A549 (cell line): ENCODE data around the gene PCBP3.
"Not testable (repeated sequence)": the region's sequence is repeated elsewhere in the genome, so short reads cannot be mapped to it uniquely, and the experiment has no call there.

Experiments used
- BCL3 ChIP-seq: fragments of >200 bp; sonication (Bioruptor Twin); formaldehyde crosslinking; IDR thresholded peaks from 3 replicates; pipeline ENCODE4 v1.6.1; 2016
- CBX8 ChIP-seq: fragments of 200-600 bp; sonication (generic); IDR thresholded peaks from 2 replicates; pipeline ENCODE4 v1.6.1; 2016
- JUN ChIP-seq, 2 experiments: fragments of >200 bp; sonication (Bioruptor Twin); formaldehyde crosslinking; IDR thresholded peaks; 2 replicates in 1 of 2; 3 replicates in 1 of 2; pipeline ENCODE4 v1.6.1; 2016 to 2017
- POLR2A ChIP-seq: IDR thresholded peaks from 2 replicates; pipeline ENCODE4 v1.6.1; 2012; ENCODE audit warnings: mild to moderate bottlenecking, low read length
- RAD21 ChIP-seq, 2 experiments: fragments of >200 bp in 1 of 2; sonication (Bioruptor Twin) in 1 of 2; formaldehyde crosslinking in 1 of 2; IDR thresholded peaks in 1 of 2; conservative IDR thresholded peaks in 1 of 2; 2 replicates in 1 of 2; 3 replicates in 1 of 2; pipeline ENCODE4 v1.6.1; 2012 to 2018; ENCODE audit warnings: inconsistent platforms in 1 of 2
- SMC3 ChIP-seq: fragments of >200 bp; sonication (Bioruptor Twin); formaldehyde crosslinking; IDR thresholded peaks from 3 replicates; pipeline ENCODE4 v1.6.1; 2018; ENCODE audit warnings: inconsistent platforms
- TF ChIP-seq, protein P1 (sequence below): fragments of >200 bp; sonication (Bioruptor Twin); formaldehyde crosslinking; IDR thresholded peaks from 3 replicates; pipeline ENCODE4 v1.5.1; 2016
- TF ChIP-seq, protein P2 (sequence below): IDR thresholded peaks from 2 replicates; pipeline ENCODE4 v1.6.1; 2012

DNA sequence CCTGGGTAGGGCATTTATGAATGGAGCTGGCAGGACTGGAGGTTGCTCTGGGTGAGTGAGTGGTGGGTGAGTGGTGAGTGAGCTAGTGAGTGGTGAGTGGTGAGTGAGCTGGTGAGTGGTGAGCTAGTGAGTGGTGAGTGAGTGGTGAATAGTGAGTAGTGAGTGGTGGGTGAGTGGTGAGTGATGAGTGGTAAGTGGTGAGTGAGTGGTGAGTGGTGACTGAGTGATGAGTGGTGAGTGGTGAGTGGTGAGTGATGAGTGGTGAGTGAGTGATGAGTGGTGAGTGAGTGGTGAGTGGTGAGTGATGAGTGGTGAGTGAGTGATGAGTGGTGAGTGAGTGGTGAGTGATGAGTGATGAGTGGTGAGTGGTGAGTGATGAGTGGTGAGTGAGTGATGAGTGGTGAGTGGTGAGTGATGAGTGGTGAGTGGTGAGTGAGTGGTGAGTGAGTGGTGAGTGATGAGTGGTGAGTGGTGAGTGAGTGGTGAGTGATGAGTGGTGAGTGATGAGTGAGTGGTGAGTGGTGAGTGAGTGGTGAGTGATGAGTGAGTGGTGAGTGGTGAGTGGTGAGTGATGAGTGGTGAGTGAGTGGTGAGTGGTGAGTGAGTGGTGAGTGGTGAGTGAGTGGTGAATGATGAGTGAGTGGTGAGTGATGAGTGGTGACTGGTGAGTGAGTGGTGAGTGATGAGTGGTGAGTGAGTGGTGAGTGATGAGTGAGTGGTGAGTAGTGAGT lies 170.8 kb downstream of the PCBP3 start:
- not testable (repeated sequence) for TF ChIP-seq POLR2A; CBX8; BCL3; SMC3; JUN (IDR thresholded peaks at IDR 0.05); RAD21 (conservative IDR thresholded peaks at IDR 0.05 in 1 of 2, IDR thresholded peaks at IDR 0.05 in 1 of 2)
- TF ChIP-seq, protein P1, sequence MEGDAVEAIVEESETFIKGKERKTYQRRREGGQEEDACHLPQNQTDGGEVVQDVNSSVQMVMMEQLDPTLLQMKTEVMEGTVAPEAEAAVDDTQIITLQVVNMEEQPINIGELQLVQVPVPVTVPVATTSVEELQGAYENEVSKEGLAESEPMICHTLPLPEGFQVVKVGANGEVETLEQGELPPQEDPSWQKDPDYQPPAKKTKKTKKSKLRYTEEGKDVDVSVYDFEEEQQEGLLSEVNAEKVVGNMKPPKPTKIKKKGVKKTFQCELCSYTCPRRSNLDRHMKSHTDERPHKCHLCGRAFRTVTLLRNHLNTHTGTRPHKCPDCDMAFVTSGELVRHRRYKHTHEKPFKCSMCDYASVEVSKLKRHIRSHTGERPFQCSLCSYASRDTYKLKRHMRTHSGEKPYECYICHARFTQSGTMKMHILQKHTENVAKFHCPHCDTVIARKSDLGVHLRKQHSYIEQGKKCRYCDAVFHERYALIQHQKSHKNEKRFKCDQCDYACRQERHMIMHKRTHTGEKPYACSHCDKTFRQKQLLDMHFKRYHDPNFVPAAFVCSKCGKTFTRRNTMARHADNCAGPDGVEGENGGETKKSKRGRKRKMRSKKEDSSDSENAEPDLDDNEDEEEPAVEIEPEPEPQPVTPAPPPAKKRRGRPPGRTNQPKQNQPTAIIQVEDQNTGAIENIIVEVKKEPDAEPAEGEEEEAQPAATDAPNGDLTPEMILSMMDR = not testable (repeated sequence)
- TF ChIP-seq, protein P2, sequence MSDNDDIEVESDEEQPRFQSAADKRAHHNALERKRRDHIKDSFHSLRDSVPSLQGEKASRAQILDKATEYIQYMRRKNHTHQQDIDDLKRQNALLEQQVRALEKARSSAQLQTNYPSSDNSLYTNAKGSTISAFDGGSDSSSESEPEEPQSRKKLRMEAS = not testable (repeated sequence)
